WTC11 (cell line): Measurements from ENCODE around the gene NAA20.

Source experiments
- CBFB ChIP-seq: sonication (generic); formaldehyde crosslinking; IDR thresholded peaks from 2 replicates; pipeline ENCODE4 v1.8.1; 2022; ENCODE audit warnings: mild to moderate bottlenecking, low read depth, missing genetic modification reagents
- CREM ChIP-seq: sonication (generic); formaldehyde crosslinking; IDR thresholded peaks from 2 replicates; pipeline ENCODE4 v1.8.1; 2022; ENCODE audit warnings: mild to moderate bottlenecking, missing genetic modification reagents, moderate library complexity
- CTCF ChIP-seq: fragments of 200-600 bp; IDR thresholded peaks from 2 replicates; pipeline ENCODE4 v1.8.0; 2022; ENCODE audit warnings: antibody characterized with exemption
- IRF2 ChIP-seq: sonication (generic); formaldehyde crosslinking; IDR thresholded peaks from 2 replicates; pipeline ENCODE4 v1.8.0; 2022; ENCODE audit warnings: low read depth, missing genetic modification reagents, borderline replicate concordance
- KAT7 ChIP-seq: sonication (generic); formaldehyde crosslinking; IDR thresholded peaks from 2 replicates; pipeline ENCODE4 v1.8.1; 2023; ENCODE audit warnings: missing genetic modification reagents, mild to moderate bottlenecking, borderline replicate concordance
- MAX ChIP-seq: sonication (generic); formaldehyde crosslinking; IDR thresholded peaks from 2 replicates; pipeline ENCODE4 v1.8.0; 2022; ENCODE audit warnings: mild to moderate bottlenecking, missing genetic modification reagents
- NR1H2 ChIP-seq: sonication (generic); formaldehyde crosslinking; IDR thresholded peaks from 2 replicates; pipeline ENCODE4 v1.9.0; 2021; ENCODE audit warnings: mild to moderate bottlenecking, moderate library complexity, missing genetic modification reagents
- PRDM15 ChIP-seq: sonication (generic); formaldehyde crosslinking; IDR thresholded peaks from 2 replicates; pipeline ENCODE4 v1.8.0; 2022; ENCODE audit warnings: missing genetic modification reagents
- TEAD4 ChIP-seq: sonication (generic); formaldehyde crosslinking; IDR thresholded peaks from 2 replicates; pipeline ENCODE4 v1.8.0; 2022; ENCODE audit warnings: mild to moderate bottlenecking, missing genetic modification reagents
- USF2 ChIP-seq: sonication (generic); formaldehyde crosslinking; IDR thresholded peaks from 2 replicates; pipeline ENCODE4 v1.8.1; 2023; ENCODE audit warnings: mild to moderate bottlenecking, missing genetic modification reagents, moderate library complexity
- ZBTB43 ChIP-seq: sonication (generic); formaldehyde crosslinking; IDR thresholded peaks from 2 replicates; pipeline ENCODE4 v1.8.1; 2023; ENCODE audit warnings: mild to moderate bottlenecking, missing genetic modification reagents
- ZNF416 ChIP-seq: fragments of 250-450 bp; sonication (Bioruptor Pico); IDR thresholded peaks from 2 replicates; pipeline ENCODE4 v1.9.0; 2021; ENCODE audit warnings: mild to moderate bottlenecking, inconsistent platforms

- TF ChIP-seq TEAD4 (CRISPR knock-in tag) (no peak), CTCF (no peak), ZBTB43 (no peak), MAX (CRISPR knock-in tag) (no peak), CREM (CRISPR knock-in tag) (no peak), ZNF416 (CRISPR knock-in tag) (no peak), NR1H2 (CRISPR knock-in tag) (no peak), USF2 (no peak), CBFB (CRISPR knock-in tag) (no peak), IRF2 (CRISPR knock-in tag) (no peak), KAT7 (CRISPR knock-in tag) (no peak), PRDM15 (CRISPR knock-in tag) (no peak)
These were observed 6.3 kb upstream of the NAA20 start for GRCh38 chr20:20010639-20011500.
